ENCODE data around the gene DOCK9. TPM values are rescaled to one million over a fixed set of nuclear protein-coding genes. Genes with fewer than 3 reads are reported as not detected.

Gene DOCK9
- total RNA-seq, 1 experiment from 2014 or later: 30.5 TPM

- Histone ChIP-seq H3K36me3 (ENCODE audit: control insufficient read depth, insufficient read depth, low read length) (no peaks in the 10 kb centered on the region), H3K27ac (ENCODE audit: low read length) (no peak overlapping the region), H3K27me3 (ENCODE audit: control insufficient read depth, insufficient read depth, low read length) (no peaks in the 10 kb centered on the region), H3K4me3 (ENCODE audit: low read depth in 2 of 2, low read length in 2 of 2) (no peak overlapping the region), H3K9me3 (ENCODE audit: control insufficient read depth, insufficient read depth, low read depth, low read length) (no peaks in the 10 kb centered on the region), H3K4me1 (ENCODE audit: control insufficient read depth, insufficient read depth, low read length) (no peaks in the 10 kb centered on the region)
- CTCF ChIA-PET: no interaction called here
- POLR2A ChIA-PET: no interaction called here
- ATAC-seq: no peak
- no peak for DNase-seq (ENCODE audit: low read depth, low spot score)
- in situ Hi-C loops (cut with HindIII; ENCODE audit: low pct_unique_long_range_greater_than_20kb, low sequenced_read_pairs): no loop called here
- TF ChIP-seq, protein P1, sequence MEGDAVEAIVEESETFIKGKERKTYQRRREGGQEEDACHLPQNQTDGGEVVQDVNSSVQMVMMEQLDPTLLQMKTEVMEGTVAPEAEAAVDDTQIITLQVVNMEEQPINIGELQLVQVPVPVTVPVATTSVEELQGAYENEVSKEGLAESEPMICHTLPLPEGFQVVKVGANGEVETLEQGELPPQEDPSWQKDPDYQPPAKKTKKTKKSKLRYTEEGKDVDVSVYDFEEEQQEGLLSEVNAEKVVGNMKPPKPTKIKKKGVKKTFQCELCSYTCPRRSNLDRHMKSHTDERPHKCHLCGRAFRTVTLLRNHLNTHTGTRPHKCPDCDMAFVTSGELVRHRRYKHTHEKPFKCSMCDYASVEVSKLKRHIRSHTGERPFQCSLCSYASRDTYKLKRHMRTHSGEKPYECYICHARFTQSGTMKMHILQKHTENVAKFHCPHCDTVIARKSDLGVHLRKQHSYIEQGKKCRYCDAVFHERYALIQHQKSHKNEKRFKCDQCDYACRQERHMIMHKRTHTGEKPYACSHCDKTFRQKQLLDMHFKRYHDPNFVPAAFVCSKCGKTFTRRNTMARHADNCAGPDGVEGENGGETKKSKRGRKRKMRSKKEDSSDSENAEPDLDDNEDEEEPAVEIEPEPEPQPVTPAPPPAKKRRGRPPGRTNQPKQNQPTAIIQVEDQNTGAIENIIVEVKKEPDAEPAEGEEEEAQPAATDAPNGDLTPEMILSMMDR (IDR thresholded peaks at IDR 0.05): peak; percentile 16; the same call in 1 of the 2 replicates
- TF ChIP-seq TCF7L2 (IDR thresholded peaks at IDR 0.05; ENCODE audit: low read depth, low read length): no peak
- intact Hi-C loops (cut with micrococcal nuclease; ENCODE audit: unreplicated experiment): loop anchor here (10.0 kb wide), 1 partner anchor 165 kb away; no protein-coding TSS in a partner anchor
- BruUV-seq (replicated peaks): no TSS peak
Observed at GRCh38 chr13:98869408-98870090, 108.3 kb downstream of the DOCK9 start.

DNA sequence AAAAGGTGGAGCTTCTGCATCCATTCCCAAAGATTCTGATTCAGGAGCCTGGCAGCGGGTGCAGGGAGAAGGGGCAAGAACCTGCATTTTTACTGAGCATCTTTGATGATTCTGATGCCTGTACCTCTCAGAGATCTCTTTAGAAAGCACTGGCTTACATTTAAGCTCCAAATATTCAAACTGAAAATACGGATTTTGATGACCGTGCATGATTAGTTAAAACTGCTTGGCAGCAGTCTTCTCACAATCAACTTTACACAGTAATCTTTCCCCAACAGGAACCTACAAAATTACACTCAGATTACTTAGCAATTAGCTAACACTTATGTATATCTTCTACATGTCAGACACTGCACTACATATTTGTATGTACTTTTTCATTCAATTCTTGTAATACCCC is 108.9 kb downstream of the DOCK9 start:
- POLR2A ChIA-PET: interaction anchor here (0.6 kb wide), 1 partner anchor 1004 kb away, joined by 3 read pairs; no protein-coding TSS in a partner anchor
- no peak for DNase-seq (ENCODE audit: low read depth, low spot score)
- intact Hi-C loops (cut with micrococcal nuclease; ENCODE audit: unreplicated experiment): loop anchor here (10.0 kb wide), 1 partner anchor 166 kb away; no protein-coding TSS in a partner anchor
- in situ Hi-C loops (cut with HindIII; ENCODE audit: low pct_unique_long_range_greater_than_20kb, low sequenced_read_pairs): no loop called here
- CTCF ChIA-PET: no interaction called here
- ATAC-seq: no peak
- Histone ChIP-seq H3K9me3 (ENCODE audit: control insufficient read depth, insufficient read depth, low read depth, low read length) (no peaks in the 10 kb centered on the region), H3K4me1 (ENCODE audit: control insufficient read depth, insufficient read depth, low read length) (no peaks in the 10 kb centered on the region), H3K27me3 (ENCODE audit: control insufficient read depth, insufficient read depth, low read length) (no peaks in the 10 kb centered on the region), H3K4me3 (ENCODE audit: low read depth in 2 of 2, low read length in 2 of 2) (no peak overlapping the region), H3K36me3 (ENCODE audit: control insufficient read depth, insufficient read depth, low read length) (no peaks in the 10 kb centered on the region), H3K27ac (ENCODE audit: low read length) (no peak overlapping the region)
- no TSS peak for BruUV-seq (replicated peaks)
- TF ChIP-seq SIN3A (IDR thresholded peaks at IDR 0.05; ENCODE audit: borderline replicate concordance, insufficient read depth, low read depth, low read length) (no peak), POLR2AphosphoS5 (IDR thresholded peaks at IDR 0.05; ENCODE audit: low read depth, low read length) (no peak)
- TF ChIP-seq, protein P2, sequence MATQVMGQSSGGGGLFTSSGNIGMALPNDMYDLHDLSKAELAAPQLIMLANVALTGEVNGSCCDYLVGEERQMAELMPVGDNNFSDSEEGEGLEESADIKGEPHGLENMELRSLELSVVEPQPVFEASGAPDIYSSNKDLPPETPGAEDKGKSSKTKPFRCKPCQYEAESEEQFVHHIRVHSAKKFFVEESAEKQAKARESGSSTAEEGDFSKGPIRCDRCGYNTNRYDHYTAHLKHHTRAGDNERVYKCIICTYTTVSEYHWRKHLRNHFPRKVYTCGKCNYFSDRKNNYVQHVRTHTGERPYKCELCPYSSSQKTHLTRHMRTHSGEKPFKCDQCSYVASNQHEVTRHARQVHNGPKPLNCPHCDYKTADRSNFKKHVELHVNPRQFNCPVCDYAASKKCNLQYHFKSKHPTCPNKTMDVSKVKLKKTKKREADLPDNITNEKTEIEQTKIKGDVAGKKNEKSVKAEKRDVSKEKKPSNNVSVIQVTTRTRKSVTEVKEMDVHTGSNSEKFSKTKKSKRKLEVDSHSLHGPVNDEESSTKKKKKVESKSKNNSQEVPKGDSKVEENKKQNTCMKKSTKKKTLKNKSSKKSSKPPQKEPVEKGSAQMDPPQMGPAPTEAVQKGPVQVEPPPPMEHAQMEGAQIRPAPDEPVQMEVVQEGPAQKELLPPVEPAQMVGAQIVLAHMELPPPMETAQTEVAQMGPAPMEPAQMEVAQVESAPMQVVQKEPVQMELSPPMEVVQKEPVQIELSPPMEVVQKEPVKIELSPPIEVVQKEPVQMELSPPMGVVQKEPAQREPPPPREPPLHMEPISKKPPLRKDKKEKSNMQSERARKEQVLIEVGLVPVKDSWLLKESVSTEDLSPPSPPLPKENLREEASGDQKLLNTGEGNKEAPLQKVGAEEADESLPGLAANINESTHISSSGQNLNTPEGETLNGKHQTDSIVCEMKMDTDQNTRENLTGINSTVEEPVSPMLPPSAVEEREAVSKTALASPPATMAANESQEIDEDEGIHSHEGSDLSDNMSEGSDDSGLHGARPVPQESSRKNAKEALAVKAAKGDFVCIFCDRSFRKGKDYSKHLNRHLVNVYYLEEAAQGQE (IDR thresholded peaks at IDR 0.05; ENCODE audit: insufficient read depth in 1 of 2, low read depth in 2 of 2, low read length in 1 of 2): no peak

DNA sequence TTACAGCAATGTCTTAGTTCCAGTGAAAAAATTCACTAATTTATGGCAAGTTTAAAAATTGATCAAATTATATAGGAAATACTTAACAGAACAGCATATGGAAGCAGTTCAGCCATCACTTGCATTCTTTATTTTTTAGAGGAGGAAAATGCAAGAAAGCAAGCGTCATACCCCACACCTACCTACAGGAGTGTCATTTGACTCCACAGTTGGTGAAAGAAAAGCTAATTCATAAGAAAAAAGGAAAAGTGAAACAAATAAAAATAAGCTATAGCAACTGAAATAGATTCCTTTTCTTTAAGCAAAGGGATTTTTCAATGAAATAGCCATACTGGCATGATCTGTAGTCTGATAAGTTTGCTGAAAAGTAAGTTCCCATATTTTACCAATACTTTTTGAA is 111.0 kb downstream of the DOCK9 start:
- intact Hi-C loops (cut with micrococcal nuclease; ENCODE audit: unreplicated experiment): loop anchor here (10.0 kb wide), 1 partner anchor 168 kb away; no protein-coding TSS in a partner anchor
- Histone ChIP-seq H3K27ac (ENCODE audit: low read length) (no peak overlapping the region), H3K27me3 (ENCODE audit: control insufficient read depth, insufficient read depth, low read length) (no peaks in the 10 kb centered on the region), H3K4me1 (ENCODE audit: control insufficient read depth, insufficient read depth, low read length) (no peaks in the 10 kb centered on the region), H3K4me3 (ENCODE audit: low read depth in 2 of 2, low read length in 2 of 2) (no peak overlapping the region), H3K36me3 (ENCODE audit: control insufficient read depth, insufficient read depth, low read length) (no peaks in the 10 kb centered on the region), H3K9me3 (ENCODE audit: control insufficient read depth, insufficient read depth, low read depth, low read length) (no peaks in the 10 kb centered on the region)
- ATAC-seq (no peak), DNase-seq (ENCODE audit: low read depth, low spot score) (no peak)
- ChIA-PET POLR2A (no interaction called here), CTCF (no interaction called here)
- TF ChIP-seq TCF7L2 (IDR thresholded peaks at IDR 0.05; ENCODE audit: low read depth, low read length) (no peak), SIN3A (IDR thresholded peaks at IDR 0.05; ENCODE audit: borderline replicate concordance, insufficient read depth, low read depth, low read length) (no peak)
- TF ChIP-seq, protein P1 (IDR thresholded peaks at IDR 0.05): no peak
- TF ChIP-seq, protein P2 (IDR thresholded peaks at IDR 0.05; ENCODE audit: insufficient read depth in 1 of 2, low read depth in 2 of 2, low read length in 1 of 2): no peak
- BruUV-seq (replicated peaks): no TSS peak
- in situ Hi-C loops (cut with HindIII; ENCODE audit: low pct_unique_long_range_greater_than_20kb, low sequenced_read_pairs): no loop called here

Measured in Panc1 (cell line).